ENCODE measurements around the gene PIK3R3.
"Not testable (repeated sequence)": the region's sequence is repeated elsewhere in the genome, so short reads cannot be mapped to it uniquely, and the experiment has no call there.

Gene PIK3R3

GRCh38 chr1:46062651-46063319 lies 69.6 kb downstream of the PIK3R3 start:
- DNase-seq, result no peak

GRCh38 chr1:46061146-46061545 lies 71.3 kb downstream of the PIK3R3 start:
- DNase-seq, result no peak

- no peak for DNase-seq
Observed at GRCh38 chr1:46058936-46059335, 73.5 kb downstream of the PIK3R3 start.

- DNase-seq, result no peak
Observed at GRCh38 chr1:46057781-46058180, 74.6 kb downstream of the PIK3R3 start.

DNA sequence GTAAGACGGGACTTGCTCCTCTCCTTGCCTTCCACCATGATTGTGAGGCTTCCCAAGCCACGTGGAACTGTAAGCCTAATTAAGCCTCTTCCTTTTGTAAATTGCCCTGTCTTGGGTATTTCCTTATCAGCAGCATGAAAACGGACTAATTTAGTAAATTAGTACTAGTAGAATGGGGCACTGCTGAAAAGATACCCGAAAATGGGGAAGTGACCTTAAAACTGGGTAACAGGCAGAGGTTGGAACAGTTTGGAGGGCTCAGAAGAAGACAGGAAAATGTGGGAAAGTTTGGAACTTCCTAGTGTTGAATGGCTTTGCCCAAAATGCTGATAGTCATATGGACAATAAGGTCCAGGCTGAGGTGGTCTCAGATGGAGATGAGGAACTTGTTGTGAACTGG lies 75.2 kb downstream of the PIK3R3 start:
- DNase-seq, result not testable (repeated sequence)

DNA sequence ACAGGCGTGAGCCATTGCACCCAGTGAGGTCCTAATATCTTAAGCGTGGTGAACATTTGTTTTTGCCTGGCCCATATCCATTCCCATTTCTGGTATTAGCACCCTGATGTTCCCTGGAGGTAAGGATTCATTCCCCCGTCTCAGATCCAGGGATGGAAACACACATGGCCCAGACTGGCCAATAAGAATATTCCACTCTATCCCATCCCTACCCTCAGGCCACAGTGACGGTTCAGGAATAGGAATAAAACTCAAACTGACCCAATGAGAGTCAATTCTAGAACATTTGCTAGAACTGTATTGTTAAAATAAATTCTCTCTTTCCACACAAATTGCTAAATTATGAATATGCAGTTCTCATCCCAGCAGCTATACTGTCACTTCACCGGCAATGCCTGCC lies 76.1 kb downstream of the PIK3R3 start:
- no peak for DNase-seq

- no peak for DNase-seq
Observed at GRCh38 chr1:46053734-46054133, 78.7 kb downstream of the PIK3R3 start.

DNA sequence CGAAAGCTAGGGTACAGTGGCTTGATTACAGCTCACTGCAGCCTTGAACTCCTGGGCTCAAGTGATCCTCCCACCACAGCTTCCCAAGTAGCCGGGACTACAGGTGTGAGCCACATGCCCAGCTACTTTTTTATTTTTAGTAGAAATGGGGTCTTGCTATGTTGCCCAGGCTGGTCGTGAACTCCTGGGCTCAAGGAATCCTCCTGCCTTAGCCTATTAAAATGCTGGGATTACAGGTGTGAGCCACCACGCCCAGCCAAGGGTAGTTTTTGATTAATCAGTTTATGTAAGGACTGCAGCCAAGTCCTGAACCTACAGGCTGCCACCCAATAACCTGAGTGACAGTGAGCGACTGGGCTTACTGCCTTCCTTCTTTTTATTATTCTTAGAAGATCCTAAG lies 88.3 kb downstream of the PIK3R3 start:
- DNase-seq, result no peak

- DNase-seq, result peak; percentile 59
Observed at GRCh38 chr1:46043458-46044017, 88.9 kb downstream of the PIK3R3 start.

DNA sequence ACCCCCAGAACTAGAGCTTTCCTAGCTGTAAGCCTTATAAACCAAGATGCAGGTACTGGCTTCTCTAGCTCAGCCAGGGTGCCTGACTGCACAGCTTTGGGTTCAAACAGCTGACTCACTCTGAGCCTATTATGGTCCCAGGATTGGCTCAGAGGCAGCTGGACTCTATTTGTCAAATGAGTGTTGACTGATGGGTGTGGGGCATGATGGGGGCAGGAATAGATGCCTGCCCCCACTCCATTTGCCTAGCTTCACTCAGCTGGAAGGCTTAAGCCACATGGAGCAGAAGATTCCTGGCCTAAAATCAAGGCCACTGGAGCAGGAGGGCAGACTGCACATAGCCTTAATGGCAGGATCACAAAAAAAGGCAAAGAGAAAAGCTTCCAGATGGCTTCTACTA lies 90.5 kb downstream of the PIK3R3 start:
- DNase-seq, result no peak

- DNase-seq, result no peak
Observed at GRCh38 chr1:46041551-46041950, 90.9 kb downstream of the PIK3R3 start.

- no peak for DNase-seq
Observed at GRCh38 chr1:46039571-46040052, 92.8 kb downstream of the PIK3R3 start.

- peak; percentile 60 for DNase-seq
Observed at GRCh38 chr1:46036894-46037839, 95.3 kb downstream of the PIK3R3 start.

GRCh38 chr1:46034601-46035516 lies 97.6 kb downstream of the PIK3R3 start:
- no peak for DNase-seq

- DNase-seq, result no peak
Observed at GRCh38 chr1:46030876-46031660, 101.4 kb downstream of the PIK3R3 start.

GRCh38 chr1:46030074-46030870 lies 102.2 kb downstream of the PIK3R3 start:
- DNase-seq, result no peak

DNA sequence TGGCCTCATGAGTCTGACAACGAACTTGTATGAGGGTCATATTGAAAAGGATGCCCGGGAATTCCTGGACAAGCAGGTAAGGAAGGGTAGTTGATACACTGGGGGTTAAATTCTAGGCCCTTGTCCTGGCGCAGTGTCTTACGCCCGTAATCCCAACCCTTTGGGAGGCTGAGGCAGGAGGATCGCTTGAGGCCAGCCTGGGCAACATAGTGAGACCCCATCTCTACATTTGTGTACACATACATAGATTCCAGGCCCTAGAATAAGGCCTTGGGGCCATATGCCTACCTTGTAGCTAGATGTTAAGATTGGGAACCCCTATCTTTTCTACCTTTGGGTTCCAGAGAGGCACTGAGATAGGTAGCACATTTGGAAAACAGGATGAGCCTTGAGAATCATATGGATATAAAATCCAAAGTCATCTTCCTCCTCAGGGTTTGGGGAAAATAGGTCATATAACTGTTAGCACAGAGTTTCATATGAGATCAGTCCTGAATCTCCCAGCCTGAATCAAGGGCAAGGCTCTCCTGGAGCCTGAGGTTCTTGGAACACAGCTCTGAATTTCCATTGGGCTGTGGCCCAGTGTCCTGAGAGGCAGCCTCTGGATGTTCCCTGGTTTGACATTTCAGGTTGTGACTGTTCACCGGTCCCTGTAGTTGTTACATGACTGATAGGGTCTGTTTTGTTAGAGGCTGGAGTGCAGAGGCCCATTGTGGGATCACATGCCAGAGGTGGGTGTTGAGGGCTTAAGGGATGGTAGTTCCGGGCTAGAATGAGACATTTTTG lies 104.4 kb downstream of the PIK3R3 start:
- no peak for DNase-seq

- DNase-seq, result no peak
Observed at GRCh38 chr1:46026531-46026930, 105.9 kb downstream of the PIK3R3 start.

DNA sequence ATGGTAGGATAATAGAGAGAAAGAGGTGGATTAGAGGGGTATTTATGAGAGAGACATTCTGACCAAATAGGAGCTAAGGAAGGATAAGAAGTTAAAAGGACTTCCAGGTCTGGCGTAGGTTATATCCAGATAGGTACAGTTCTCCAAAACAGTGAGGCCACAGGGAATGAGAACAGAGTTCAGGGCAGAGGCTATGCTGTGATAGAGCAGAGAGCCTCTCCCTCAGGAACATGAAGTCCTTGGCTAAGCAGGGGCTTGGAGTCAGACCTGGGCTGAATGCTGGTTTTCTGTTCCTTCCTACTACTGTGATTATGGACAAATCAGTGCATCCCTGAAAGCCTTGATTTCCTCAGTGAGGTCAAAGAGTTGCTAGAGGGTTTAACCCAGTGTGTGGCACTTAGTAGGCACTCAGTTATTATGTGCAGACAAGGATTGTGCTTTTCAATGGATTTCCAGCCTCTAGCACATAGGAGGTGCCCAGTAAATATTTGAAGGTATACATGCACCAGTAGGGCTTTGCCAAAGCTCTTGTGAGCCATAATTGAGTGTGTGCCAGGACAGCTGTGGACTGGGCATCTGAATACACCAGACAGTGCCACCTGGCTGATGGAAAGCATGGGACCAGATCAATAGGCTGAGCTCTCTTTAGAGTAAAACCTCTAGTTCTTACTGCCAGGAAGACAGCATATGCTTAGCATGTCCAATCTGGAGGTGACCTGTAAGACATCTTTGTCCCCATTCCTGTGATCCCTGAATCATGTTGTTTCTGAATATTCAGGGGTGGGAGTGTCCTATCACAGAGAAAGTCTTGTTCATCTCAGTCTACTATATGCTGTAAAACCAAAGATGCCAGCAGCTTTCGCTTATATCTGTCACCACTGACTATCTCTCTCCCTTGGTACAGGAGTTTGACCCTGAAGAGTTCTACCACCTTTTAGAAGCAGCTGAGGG lies 111.1 kb downstream of the PIK3R3 start:
- no peak for DNase-seq

Data from GDM1 (cell line).